GM10266 (cell line): ENCODE measurements around the gene KCTD21.

ENCODE experiments used
- DNase-seq: peaks from one replicate; pipeline ENCODE4 v3.0.0; 2012; ENCODE audit errors: extremely low spot score
- CTCF ChIP-seq: IDR thresholded peaks from 2 replicates; pipeline ENCODE4 v1.5.1; 2012; ENCODE audit warnings: mild to moderate bottlenecking, low read depth; ENCODE audit not compliant: control insufficient read depth, insufficient read depth; ENCODE audit errors: missing control alignments

The KCTD21 gene

GRCh38 chr11:78203184-78203583 is 14.8 kb upstream of the KCTD21 start:
- TF ChIP-seq CTCF = no peak
- DNase-seq = no peak

- TF ChIP-seq CTCF = no peak
- DNase-seq = no peak
Measured at GRCh38 chr11:78202733-78203167, 14.3 kb upstream of the KCTD21 start.

- DNase-seq = no peak
Measured at GRCh38 chr11:78201096-78201818, 12.8 kb upstream of the KCTD21 start.

GRCh38 chr11:78200553-78200952 is 12.1 kb upstream of the KCTD21 start:
- no peak for DNase-seq
- no peak for TF ChIP-seq CTCF

More at GRCh38 chr11:78201096-78201818, 12.8 kb upstream of the KCTD21 start:
- TF ChIP-seq CTCF = no peak

- DNase-seq = no peak
- no peak for TF ChIP-seq CTCF
Measured at GRCh38 chr11:78200061-78200460, 11.6 kb upstream of the KCTD21 start.

GRCh38 chr11:78199653-78200015 is 11.2 kb upstream of the KCTD21 start:
- no peak for DNase-seq
- TF ChIP-seq CTCF = no peak

- TF ChIP-seq CTCF = no peak
- DNase-seq = no peak
Measured at GRCh38 chr11:78199015-78199652, 10.7 kb upstream of the KCTD21 start.
